Activated B cell treated with CpG ODN at 0.5 μM for 24 hours (primary cell): ENCODE measurements around the gene PDCL3. TPM values are rescaled to one million over a fixed set of nuclear protein-coding genes. Genes with fewer than 3 reads are reported as not detected.

Experiments used
- ATAC-seq: fragments of 200-7000 bp; cut with Tn5 transposase; one replicate; pipeline ENCODE4 v1.10.0; 2021; ENCODE audit warnings: low read depth, mild to moderate bottlenecking, moderate library complexity
- CTCF ChIA-PET: fragments of 350-600 bp; sonication (Branson Sonifier 250); formaldehyde crosslinking; loops from one replicate; lab custom pipeline; 2021; ENCODE audit warnings: antibody characterized with exemption; lab: Charles Lee
- POLR2A ChIA-PET: fragments of 350-600 bp; sonication (Branson Sonifier 250); formaldehyde crosslinking; loops from one replicate; lab custom pipeline; 2021; ENCODE audit warnings: antibody characterized with exemption; lab: Charles Lee
- DNase-seq: peaks from one replicate; pipeline ENCODE4 v3.0.0; 2022
- H3K27ac Mint-ChIP-seq: one replicate; pipeline ENCODE4 v1.8.0; 2020; ENCODE audit warnings: mixed read lengths
- H3K27me3 Mint-ChIP-seq: one replicate; pipeline ENCODE4 v1.8.0; 2021; ENCODE audit warnings: mixed read lengths
- H3K36me3 Mint-ChIP-seq: one replicate; pipeline ENCODE4 v1.8.0; 2021; ENCODE audit warnings: low read depth, mixed read lengths
- H3K4me1 Mint-ChIP-seq: one replicate; pipeline ENCODE4 v1.8.0; 2021; ENCODE audit warnings: mixed read lengths
- H3K4me3 Mint-ChIP-seq: one replicate; pipeline ENCODE4 v1.8.0; 2020; ENCODE audit warnings: mild to moderate bottlenecking, mixed read lengths
- H3K9me3 Mint-ChIP-seq: one replicate; pipeline ENCODE4 v1.8.0; 2020; ENCODE audit warnings: mixed read lengths
- CTCF ChIP-seq: fragments of 200-600 bp; IDR thresholded peaks from one replicate; pipeline ENCODE4 v1.8.0; 2022; ENCODE audit warnings: antibody characterized with exemption, mild to moderate bottlenecking
- intact Hi-C: fragments of 100-400 bp; cut with micrococcal nuclease; formaldehyde crosslinking; loops from one replicate; pipeline ENCODE4 v1.15.1; 2024
- total RNA-seq: library from RNA; stranded (reverse); gene quantifications from 2 replicates; pipeline ENCODE4 v1.2.3, GENCODE V29; 2022

The PDCL3 gene
- total RNA-seq, 1 donor from 2014 or later, result 26.1 TPM

GRCh38 chr2:100542418-100542817 lies 20.4 kb upstream of the PDCL3 start:
- ChIA-PET CTCF (no interaction called here), POLR2A (no interaction called here)
- Mint-ChIP-seq H3K36me3 (no peaks in the 10 kb centered on the region), H3K4me3 (no peak overlapping the region), H3K4me1 (no peaks in the 10 kb centered on the region), H3K27me3 (peaks cover 3% of the 10 kb centered on the region), H3K9me3 (no peaks in the 10 kb centered on the region), H3K27ac (no peak overlapping the region)
- no peak for ATAC-seq
- intact Hi-C loops, result no loop called here
- no peak for TF ChIP-seq CTCF
- no peak for DNase-seq

DNA sequence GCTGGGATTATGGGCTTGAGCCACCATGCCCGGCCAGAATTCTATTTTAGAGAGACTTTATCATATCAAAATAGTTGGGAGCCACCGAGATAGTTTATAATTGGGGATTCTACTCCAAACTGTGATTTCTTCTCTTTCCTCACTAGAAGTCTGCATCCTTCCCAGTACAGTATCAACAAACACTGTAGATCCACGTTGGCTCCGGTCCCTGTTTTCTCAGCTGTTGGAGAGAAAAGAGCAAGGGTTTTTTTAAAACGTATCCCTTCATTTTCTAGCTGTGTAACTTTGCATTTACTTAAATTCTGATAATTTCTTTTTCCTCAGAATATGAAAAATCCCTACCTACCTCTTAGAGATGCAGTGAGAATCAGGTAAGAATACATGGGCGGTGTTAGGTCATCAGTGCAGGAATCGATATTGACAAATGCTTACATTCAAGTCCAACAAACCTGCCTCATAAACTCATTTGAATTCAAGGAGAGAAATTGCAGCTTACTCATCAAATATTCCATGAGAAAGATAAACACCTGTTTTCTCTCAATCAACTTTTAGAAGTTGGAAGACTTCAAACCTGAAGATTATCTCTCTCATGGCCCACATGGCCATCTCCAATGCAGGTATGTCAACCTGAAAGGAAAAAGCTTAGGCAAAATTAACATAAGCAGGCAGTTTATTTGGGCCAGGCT lies 17.7 kb upstream of the PDCL3 start:
- Mint-ChIP-seq H3K27ac (no peak overlapping the region), H3K4me1 (no peaks in the 10 kb centered on the region), H3K27me3 (peaks cover 7% of the 10 kb centered on the region), H3K9me3 (no peaks in the 10 kb centered on the region), H3K4me3 (no peak overlapping the region), H3K36me3 (no peaks in the 10 kb centered on the region)
- DNase-seq (no peak), ATAC-seq (no peak)
- no peak for TF ChIP-seq CTCF
- intact Hi-C loops, result no loop called here
- ChIA-PET CTCF (interaction anchor here (1.2 kb wide), 1 partner anchor 164 kb away, joined by 3 read pairs; no protein-coding TSS in a partner anchor), POLR2A (no interaction called here)

- ATAC-seq (no peak), DNase-seq (no peak)
- Mint-ChIP-seq H3K4me3 (no peak overlapping the region), H3K27me3 (peaks cover 6% of the 10 kb centered on the region), H3K9me3 (no peaks in the 10 kb centered on the region), H3K27ac (no peak overlapping the region), H3K36me3 (no peaks in the 10 kb centered on the region), H3K4me1 (no peaks in the 10 kb centered on the region)
- CTCF ChIA-PET, result no interaction called here
- TF ChIP-seq CTCF, result no peak
- POLR2A ChIA-PET, result no interaction called here
- intact Hi-C loops, result no loop called here
These were observed 16.3 kb upstream of the PDCL3 start for GRCh38 chr2:100546469-100546868.

DNA sequence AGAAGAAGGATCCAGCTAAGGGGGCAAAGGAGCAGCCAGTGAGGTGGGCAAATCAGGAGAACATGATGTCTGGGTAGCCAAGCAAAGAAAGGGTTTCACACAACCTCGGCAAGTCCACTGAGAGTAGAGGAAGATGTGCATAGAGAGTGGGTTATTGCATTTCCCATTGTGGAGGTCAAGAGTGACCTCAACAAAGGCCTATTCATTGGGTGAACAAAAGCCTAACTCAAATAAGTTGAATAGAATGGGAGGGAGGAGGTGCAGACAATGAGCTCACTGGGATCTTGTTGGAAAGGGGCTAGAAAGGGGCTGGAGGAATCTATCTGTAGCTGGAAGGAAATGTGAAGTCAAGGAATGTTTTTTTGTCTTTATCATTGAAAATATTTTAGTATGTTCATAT lies 14.0 kb upstream of the PDCL3 start:
- H3K4me1 Mint-ChIP-seq, result no peaks in the 10 kb centered on the region
- CTCF ChIA-PET, result no interaction called here
- no peak for ATAC-seq
- no peaks in the 10 kb centered on the region for H3K9me3 Mint-ChIP-seq
- intact Hi-C loops, result no loop called here
- H3K27ac Mint-ChIP-seq, result no peak overlapping the region
- DNase-seq, result no peak
- H3K36me3 Mint-ChIP-seq, result no peaks in the 10 kb centered on the region
- POLR2A ChIA-PET, result no interaction called here
- H3K27me3 Mint-ChIP-seq, result peaks cover 6% of the 10 kb centered on the region
- TF ChIP-seq CTCF, result no peak
- H3K4me3 Mint-ChIP-seq, result no peak overlapping the region

- H3K27ac Mint-ChIP-seq, result no peak overlapping the region
- intact Hi-C loops, result no loop called here
- H3K4me1 Mint-ChIP-seq, result peaks cover 3% of the 10 kb centered on the region
- H3K36me3 Mint-ChIP-seq, result no peaks in the 10 kb centered on the region
- DNase-seq (no peak), ATAC-seq (no peak)
- H3K27me3 Mint-ChIP-seq, result peaks cover 4% of the 10 kb centered on the region
- H3K4me3 Mint-ChIP-seq, result no peak overlapping the region
- CTCF ChIA-PET, result no interaction called here
- H3K9me3 Mint-ChIP-seq, result no peaks in the 10 kb centered on the region
- no peak for TF ChIP-seq CTCF
- POLR2A ChIA-PET, result no interaction called here
These were observed 11.5 kb upstream of the PDCL3 start for GRCh38 chr2:100551303-100551702.
